Small intestine (tissue), 7 donors: ENCODE measurements around the gene SLC1A4. TPM values are rescaled to one million over a fixed set of nuclear protein-coding genes. Genes with fewer than 3 reads are reported as not detected.

Source experiments
- DNase-seq, 2 donors: peaks; one replicate each; pipeline versions ENCODE4 v3.0.0 to v3.0.0-alpha.2; 2013
- FAIRE-seq: peaks from 2 replicates; lab custom pipeline; 2012; peaks lifted over from hg19 to GRCh38; lab: Jason Lieb, UNC
- H3K27ac ChIP-seq, 3 donors: one replicate each; pipeline ENCODE4 v1.5.1; 2013; ENCODE audit warnings: low read length in 2 of 3, mild to moderate bottlenecking in 2 of 3, control low read depth in 1 of 3, inconsistent platforms in 1 of 3, low read depth in 1 of 3, moderate library complexity in 1 of 3
- H3K27me3 ChIP-seq, 3 donors: one replicate each; pipeline ENCODE4 v1.6.1; 2013; ENCODE audit warnings: low read length in 3 of 3, inconsistent platforms in 1 of 3; ENCODE audit not compliant: control insufficient read depth in 3 of 3, insufficient read depth in 3 of 3
- H3K36me3 ChIP-seq, 3 donors: one replicate each; pipeline ENCODE4 v1.6.1; 2013; ENCODE audit warnings: low read length in 3 of 3, inconsistent platforms in 1 of 3, low read depth in 1 of 3, mild to moderate bottlenecking in 1 of 3, moderate library complexity in 1 of 3; ENCODE audit not compliant: control insufficient read depth in 3 of 3, insufficient read depth in 2 of 3
- H3K4me1 ChIP-seq, 3 donors: one replicate each; pipeline ENCODE4 v1.6.1; 2013; ENCODE audit warnings: low read length in 2 of 3, inconsistent platforms in 1 of 3, low read depth in 1 of 3, mild to moderate bottlenecking in 1 of 3, moderate library complexity in 1 of 3; ENCODE audit not compliant: control insufficient read depth in 3 of 3, insufficient read depth in 2 of 3
- H3K4me3 ChIP-seq, 3 donors: one replicate each; pipeline ENCODE4 v1.5.1; 2013; ENCODE audit warnings: low read length in 3 of 3, control low read depth in 1 of 3, inconsistent platforms in 1 of 3, low read depth in 1 of 3, mild to moderate bottlenecking in 1 of 3, moderate library complexity in 1 of 3
- H3K9me3 ChIP-seq, 2 donors: one replicate each; pipeline ENCODE4 v1.6.1; 2013; ENCODE audit warnings: low read depth in 1 of 2, low read length in 1 of 2; ENCODE audit not compliant: control insufficient read depth in 2 of 2, insufficient read depth in 1 of 2
- WGBS, 3 donors: extraction: QIAGEN DNeasy Blood & Tissue Kit; methylation state at CpG; one replicate each; pipeline ENCODE4 v1.1.7; 2013; 5-methylcytosine and 5-hydroxymethylcytosine counted together
- polyA plus RNA-seq, 4 donors: library from polyadenylated mRNA; stranded (reverse) in 3 of 4; unstranded in 1 of 4; fragments of 200-250 nt in 3 of 4; fragments of 120-200 nt in 1 of 4; gene quantifications; one replicate each; pipeline versions ENCODE4 v1.2.1 to v1.2.3, GENCODE V29; 2013
- donor health status: healthy with polysubstance abuse.
- donor health status: control.
- donor health status: control.
- donor health status: Bipolar disorder and iron deficiency.
- donor health status: healthy.

The SLC1A4 gene
- polyA plus RNA-seq, 4 donors, result 0.67 to 18.7 (median 3.9) TPM

DNA sequence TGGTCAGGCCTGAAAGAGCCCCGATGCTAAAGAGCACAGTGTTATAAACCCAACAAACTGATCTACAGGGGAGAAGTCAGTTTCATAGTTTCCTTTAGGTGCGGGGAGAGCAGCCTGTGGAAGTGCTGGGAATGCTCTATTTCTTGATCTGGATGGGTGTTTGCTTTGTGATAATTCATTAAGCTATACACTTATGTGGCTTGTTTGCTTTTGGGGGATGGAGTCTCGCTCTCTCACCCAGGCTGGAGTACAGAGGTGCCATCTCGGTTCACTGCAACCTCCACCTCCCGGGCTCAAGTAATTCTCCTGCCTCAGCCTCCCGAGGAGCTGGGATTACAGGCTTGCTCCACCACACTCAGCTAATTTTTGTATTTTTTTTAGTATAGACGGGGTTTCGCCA lies 37.0 kb downstream of the SLC1A4 start:
- FAIRE-seq (no peak), DNase-seq (no peak)
- peaks cover 0 to 13% (median 0%) of the 10 kb centered on the region in 3 donors for H3K36me3 ChIP-seq
- H3K9me3 ChIP-seq, result no peaks in the 10 kb centered on the region
- no peak overlapping the region for H3K4me3 ChIP-seq
- WGBS, 3 donors, result 91 to 96% (median 93%) methylated on average over 8 of the region's 8 CpGs
- H3K4me1 ChIP-seq, result peaks cover 0 to 13% (median 0%) of the 10 kb centered on the region in 3 donors
- peak overlapping the region in 1 of 3 donors; percentile 27 for H3K27ac ChIP-seq
- no peaks in the 10 kb centered on the region for H3K27me3 ChIP-seq

DNA sequence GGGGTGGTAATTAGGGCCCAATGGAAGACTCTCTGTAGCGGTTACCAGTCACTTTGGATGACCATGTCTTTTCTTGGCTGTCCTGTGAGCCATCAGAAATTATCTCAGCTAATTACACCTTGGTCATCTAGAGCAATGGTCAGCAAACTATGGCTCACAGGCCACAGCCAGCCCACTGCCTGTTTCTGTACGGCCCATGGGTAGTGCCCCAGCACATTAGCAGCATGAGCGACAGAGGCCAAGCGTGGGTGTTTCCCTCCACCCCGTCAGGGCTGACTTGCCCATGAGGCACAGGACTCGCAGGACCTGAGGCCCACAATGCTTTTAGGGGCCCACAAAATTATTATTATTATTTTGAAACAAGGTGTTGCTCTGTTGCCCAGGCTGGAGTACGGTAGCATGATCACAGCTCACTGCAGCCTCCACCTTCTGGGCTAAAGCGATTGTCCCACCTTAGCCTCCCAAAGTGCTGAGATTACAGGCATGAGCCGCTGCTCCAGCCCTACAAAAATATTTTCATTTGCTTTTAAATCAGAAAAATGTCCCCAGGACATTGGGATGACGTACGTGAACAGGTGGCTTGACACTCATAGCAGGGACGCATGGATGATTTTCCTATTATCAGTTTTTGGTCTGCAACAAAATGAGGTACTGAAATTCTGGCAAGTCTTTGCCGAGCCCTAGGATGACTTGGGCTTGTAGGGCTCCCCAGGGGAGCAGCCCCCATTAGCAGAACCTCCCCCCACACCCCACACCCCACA lies 37.7 kb downstream of the SLC1A4 start:
- H3K4me1 ChIP-seq, result peaks cover 0 to 18% (median 0%) of the 10 kb centered on the region in 3 donors
- H3K9me3 ChIP-seq, result no peaks in the 10 kb centered on the region
- no peaks in the 10 kb centered on the region for H3K27me3 ChIP-seq
- H3K27ac ChIP-seq, result no peak overlapping the region
- FAIRE-seq (no peak), DNase-seq (no peak)
- 95 to 96% (median 95%) methylated on average over 13 of the region's 13 CpGs for WGBS, 3 donors
- peaks cover 0 to 6% (median 0%) of the 10 kb centered on the region in 3 donors for H3K36me3 ChIP-seq
- H3K4me3 ChIP-seq, result no peak overlapping the region

DNA sequence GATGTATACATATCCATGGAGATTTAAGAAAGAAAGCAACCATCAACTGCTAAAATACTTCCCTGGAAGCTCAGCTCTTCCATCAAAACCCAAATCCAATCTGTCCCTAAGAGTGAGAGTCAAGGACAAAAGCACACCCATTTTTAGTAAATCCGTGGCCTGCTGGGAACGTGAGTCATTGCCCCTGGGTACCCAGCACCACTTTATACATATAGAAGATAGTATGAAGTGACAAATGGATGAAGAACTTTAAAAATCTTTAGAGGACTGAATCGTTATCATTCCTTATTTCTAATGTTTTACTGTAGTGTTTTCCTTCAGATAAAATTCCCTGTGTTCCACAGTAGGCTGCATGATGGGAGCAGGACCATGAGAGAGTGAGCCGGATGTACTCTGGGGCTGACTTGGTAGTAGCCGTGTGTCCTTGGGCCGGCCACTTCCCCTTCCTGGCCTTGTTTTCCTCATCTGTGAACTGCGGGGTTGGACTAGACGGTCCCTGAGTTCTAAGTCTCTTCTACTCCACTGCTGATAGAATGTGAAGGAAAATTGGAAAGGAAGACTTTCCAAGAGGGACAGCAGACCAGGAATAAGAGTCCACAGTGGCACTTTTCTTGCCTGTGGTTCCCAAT lies 38.5 kb downstream of the SLC1A4 start:
- H3K4me1 ChIP-seq, result peaks cover 0 to 25% (median 4%) of the 10 kb centered on the region in 3 donors
- DNase-seq (no peak), FAIRE-seq (no peak)

DNA sequence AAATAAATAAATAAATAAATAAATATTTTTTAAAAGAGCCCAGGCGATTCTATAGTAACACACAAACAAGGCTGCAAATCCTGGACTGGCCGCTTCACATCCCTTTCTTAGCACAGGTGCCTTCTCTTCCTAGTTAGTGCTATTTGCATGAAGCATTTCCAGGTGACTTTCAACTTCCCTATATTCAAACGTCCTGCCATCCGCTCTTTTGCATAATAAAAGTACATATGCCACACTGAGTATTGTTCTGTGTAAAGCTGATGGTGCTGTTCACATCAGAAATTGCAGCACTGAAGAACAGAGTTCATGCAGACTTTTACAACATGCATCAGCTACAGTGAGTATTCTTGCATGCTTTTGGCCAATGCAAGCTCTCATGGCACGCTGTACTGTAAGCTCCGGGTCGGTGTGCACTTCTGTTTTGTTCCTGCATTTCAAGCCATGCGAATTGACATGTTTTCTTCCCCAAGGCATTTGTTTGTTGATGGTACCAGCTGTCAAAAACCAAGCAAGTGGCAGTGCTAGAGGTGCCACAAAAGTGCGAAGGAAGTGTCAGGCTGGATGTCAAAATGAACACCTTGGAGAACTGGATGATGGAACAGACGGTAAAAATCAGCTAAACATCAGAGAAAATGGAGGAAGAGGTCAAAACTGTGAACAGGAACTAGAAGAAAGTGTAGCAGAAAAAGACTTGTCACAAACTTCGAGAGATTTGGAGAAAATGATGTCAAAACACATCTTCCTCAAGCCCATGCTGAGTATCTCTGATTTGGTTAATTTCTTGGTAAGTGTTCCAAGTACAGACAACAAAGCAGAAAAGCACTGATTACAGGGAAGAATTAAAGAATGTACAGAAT lies 41.5 kb downstream of the SLC1A4 start:
- FAIRE-seq (no peak), DNase-seq (peak; percentile 16 to 30)
- H3K4me3 ChIP-seq, result no peak overlapping the region
- peak overlapping the region in 2 of 3 donors; percentile 71 to 75 for H3K27ac ChIP-seq
- peaks cover 0 to 22% (median 4%) of the 10 kb centered on the region in 3 donors for H3K4me1 ChIP-seq
- WGBS, 3 donors, result 15 to 51% (median 32%) methylated on average over 11 of the region's 11 CpGs
- no peaks in the 10 kb centered on the region for H3K27me3 ChIP-seq
- no peaks in the 10 kb centered on the region for H3K9me3 ChIP-seq
- no peaks in the 10 kb centered on the region for H3K36me3 ChIP-seq

More for the DNA sequence above, 38.5 kb downstream of the SLC1A4 start:
- Histone ChIP-seq H3K27me3 (no peaks in the 10 kb centered on the region), H3K4me3 (no peak overlapping the region), H3K36me3 (peaks cover 0 to 6% (median 0%) of the 10 kb centered on the region in 3 donors), H3K9me3 (no peaks in the 10 kb centered on the region), H3K27ac (peak overlapping the region in 1 of 3 donors; percentile 11)
- 84 to 96% (median 89%) methylated on average over 8 of the region's 8 CpGs for WGBS, 3 donors

DNA sequence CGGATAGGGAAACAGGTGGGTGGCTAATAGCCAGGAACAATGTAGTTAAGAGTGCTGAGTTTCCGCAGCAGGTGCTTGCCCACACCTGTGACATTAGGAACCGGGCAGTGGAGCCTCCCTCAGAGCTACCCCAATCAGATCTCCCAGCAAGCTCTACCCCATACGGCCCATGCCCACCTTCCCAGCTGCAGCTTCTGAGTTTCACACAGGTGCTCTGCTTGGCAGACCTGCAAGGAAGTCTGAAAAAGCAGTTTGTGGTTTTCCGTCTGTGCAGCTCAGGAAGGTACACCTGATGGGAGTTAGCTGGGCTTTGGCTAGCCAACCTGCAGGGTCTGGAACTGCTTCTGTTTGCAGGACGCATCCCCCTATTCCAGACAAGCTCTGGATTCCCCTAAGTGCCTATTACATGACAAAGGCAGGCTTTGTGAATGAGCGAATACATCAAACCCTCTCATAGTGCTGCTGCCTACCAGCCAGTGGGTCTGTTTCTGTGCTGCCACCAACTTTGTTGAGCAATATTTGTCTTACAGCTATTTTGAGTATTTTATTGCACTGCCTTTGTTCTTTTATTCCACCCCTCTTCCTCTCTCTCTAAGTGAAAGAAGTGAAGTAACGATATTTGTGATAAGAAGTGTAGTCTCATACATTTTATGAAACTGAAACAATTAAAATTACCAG lies 42.3 kb downstream of the SLC1A4 start:
- DNase-seq (peak; percentile 66 to 74), FAIRE-seq (no peak)
- Histone ChIP-seq H3K36me3 (no peaks in the 10 kb centered on the region), H3K27me3 (no peaks in the 10 kb centered on the region), H3K4me3 (no peak overlapping the region), H3K4me1 (peaks cover 0 to 18% (median 4%) of the 10 kb centered on the region in 3 donors), H3K9me3 (no peaks in the 10 kb centered on the region), H3K27ac (peak overlapping the region in 2 of 3 donors; percentile 71 to 75)
- WGBS, 3 donors, result 10 to 39% (median 17%) methylated on average over 8 of the region's 8 CpGs

DNA sequence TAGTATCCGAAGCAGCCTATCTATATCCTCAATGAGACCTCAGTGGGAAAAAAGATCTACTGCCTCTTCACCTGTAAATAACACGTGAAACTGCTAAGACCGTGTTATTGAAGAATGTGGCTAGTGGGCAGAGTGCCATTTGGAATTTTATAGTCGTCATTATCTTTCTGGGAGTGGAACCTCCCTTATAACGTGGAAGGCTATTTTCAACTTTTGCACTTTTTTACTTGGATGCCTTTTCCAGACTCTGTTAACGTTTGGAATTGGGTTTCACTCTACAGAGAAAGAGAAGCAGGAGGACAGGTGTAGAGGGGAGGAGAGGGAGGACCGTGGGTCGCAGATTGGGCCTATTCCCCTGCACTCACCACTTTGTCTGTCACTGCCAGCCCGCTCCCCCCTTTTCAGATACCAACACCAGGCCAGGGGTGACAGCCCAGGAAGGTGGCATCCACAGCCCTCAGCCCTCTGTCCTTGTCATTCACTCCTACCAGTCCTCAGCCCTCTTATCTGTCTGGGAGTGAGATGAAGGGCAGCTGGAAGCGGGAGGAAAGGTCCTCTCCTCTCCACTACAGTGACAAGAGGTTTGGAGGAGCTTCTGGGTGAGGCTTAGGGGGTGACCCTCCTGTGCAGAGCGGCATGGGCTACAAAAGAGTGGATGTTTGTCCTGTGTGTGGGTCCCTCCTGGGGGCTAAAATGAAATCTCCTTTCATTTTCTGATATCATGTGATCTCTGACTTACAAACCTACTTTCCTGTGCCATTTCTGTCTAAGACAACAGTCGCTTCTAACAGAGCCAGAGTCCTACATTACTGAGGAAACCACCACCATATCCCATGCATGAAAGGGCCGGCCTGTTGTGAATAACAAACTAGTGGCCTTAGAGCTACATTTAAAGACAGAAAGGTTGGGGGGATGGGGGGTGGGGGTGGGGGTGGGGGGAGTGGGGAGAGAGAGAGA lies 43.1 kb downstream of the SLC1A4 start:
- peak overlapping the region; percentile 59 to 76 (median 75) for H3K27ac ChIP-seq
- H3K4me3 ChIP-seq, result no peak overlapping the region
- DNase-seq, result peak; percentile 66
- H3K27me3 ChIP-seq, result no peaks in the 10 kb centered on the region
- FAIRE-seq, result no peak
- no peaks in the 10 kb centered on the region for H3K9me3 ChIP-seq
- WGBS, 3 donors, result 10 to 45% (median 27%) methylated on average over 13 of the region's 13 CpGs
- peaks cover 0 to 18% (median 4%) of the 10 kb centered on the region in 3 donors for H3K4me1 ChIP-seq
- no peaks in the 10 kb centered on the region for H3K36me3 ChIP-seq

DNA sequence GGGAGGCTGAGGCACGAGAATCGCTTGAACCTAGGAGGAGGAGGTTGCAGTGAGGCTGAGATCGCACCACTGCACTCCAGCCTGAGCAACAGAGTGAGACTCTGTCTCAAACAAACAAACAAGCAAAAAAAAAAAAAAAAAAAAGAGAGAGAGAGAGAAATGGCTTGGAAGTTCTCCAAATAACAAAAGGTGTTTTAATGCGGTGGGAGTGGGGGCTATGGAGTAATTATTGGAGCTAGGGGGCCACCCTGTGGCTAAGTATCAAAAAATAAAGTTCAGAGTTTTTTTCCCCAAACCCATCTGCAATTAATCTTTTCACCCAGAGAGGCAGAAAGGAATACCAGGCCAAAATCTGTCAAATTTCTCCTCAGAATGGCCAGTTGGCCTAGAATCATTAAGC lies 44.0 kb downstream of the SLC1A4 start:
- H3K27me3 ChIP-seq, result no peaks in the 10 kb centered on the region
- 71 to 83% (median 81%) methylated on average over 4 of the region's 4 CpGs for WGBS, 3 donors
- H3K27ac ChIP-seq, result no peak overlapping the region
- H3K4me1 ChIP-seq, result peaks cover 0 to 18% (median 4%) of the 10 kb centered on the region in 3 donors
- DNase-seq (peak in 1 of 2 donors; percentile 23), FAIRE-seq (no peak)
- no peaks in the 10 kb centered on the region for H3K9me3 ChIP-seq
- H3K36me3 ChIP-seq, result no peaks in the 10 kb centered on the region
- H3K4me3 ChIP-seq, result no peak overlapping the region
